AG08396 (cell line): Measurements from ENCODE around the gene PSG2.
"Not testable (repeated sequence)": the region's sequence is repeated elsewhere in the genome, so short reads cannot be mapped to it uniquely, and the experiment has no call there.

Experiments
- DNase-seq: peaks from one replicate; pipeline ENCODE4 v3.0.0; 2012; ENCODE audit warnings: low spot score, mixed read lengths

The PSG2 gene

DNA sequence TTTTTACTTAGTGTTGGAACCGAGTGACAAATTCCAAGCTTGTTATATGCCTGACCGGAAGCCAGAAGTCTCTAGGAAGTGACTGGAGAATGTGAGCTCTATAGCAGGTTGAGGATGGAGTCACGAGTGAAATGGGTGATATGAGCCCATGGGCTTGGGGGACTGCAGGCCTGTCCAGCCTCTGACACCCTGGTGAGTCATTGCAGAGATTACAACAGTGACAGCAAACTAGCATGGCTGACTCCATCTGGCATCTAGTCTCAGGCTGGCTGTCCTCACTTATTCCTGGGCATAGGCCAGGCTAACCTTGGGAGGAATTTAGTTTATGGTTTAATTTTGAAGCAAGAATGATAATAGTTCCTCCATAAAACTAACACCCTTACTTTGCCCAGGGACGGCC, 4.6 kb downstream of the PSG2 start:
- DNase-seq = peak; percentile 68

DNA sequence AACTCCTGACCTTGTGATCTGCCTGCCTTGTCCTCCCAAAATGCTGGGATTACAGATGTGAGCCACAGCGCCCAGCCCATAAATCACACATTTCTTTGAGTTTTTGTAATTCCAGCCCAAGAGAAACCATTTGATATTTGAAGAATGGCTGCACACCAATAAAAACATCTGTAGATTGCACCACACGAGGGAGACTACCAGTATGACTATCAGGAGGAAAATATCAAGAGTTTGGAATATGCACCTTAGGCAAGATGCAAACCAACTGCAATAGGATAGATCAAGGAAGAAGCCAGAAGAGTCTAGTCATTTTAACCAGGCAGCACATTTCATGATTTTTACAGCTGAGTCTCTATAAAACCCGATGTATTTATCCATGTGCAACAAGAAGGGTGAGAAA, 20.1 kb downstream of the PSG2 start:
- DNase-seq = not testable (repeated sequence)

DNA sequence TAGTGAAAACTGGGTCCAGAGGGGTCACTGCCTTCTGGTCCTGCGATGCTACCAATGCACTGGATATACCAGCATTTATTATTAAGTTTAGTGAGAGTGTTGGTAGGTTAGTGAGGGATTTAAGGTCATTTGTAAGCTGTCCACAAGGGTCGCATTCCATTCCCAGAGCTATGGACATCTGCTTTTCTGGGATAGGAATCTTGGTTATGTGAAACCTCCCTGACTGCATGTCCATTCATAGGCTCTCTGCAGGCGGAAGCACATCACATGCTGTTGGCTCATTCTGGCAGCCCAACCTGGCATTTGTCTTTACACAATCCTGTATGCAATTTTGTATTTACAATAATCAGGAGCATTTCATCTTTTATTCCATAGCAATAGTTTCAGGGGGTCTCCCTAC, 21.2 kb downstream of the PSG2 start:
- not testable (repeated sequence) for DNase-seq

- DNase-seq = not testable (repeated sequence)
These were observed 22.2 kb downstream of the PSG2 start for GRCh38 chr19:43060254-43060653.

- DNase-seq = not testable (repeated sequence)
These were observed 23.0 kb downstream of the PSG2 start for GRCh38 chr19:43059482-43059881.

GRCh38 chr19:43058440-43058839, 24.1 kb downstream of the PSG2 start:
- DNase-seq = not testable (repeated sequence)

DNA sequence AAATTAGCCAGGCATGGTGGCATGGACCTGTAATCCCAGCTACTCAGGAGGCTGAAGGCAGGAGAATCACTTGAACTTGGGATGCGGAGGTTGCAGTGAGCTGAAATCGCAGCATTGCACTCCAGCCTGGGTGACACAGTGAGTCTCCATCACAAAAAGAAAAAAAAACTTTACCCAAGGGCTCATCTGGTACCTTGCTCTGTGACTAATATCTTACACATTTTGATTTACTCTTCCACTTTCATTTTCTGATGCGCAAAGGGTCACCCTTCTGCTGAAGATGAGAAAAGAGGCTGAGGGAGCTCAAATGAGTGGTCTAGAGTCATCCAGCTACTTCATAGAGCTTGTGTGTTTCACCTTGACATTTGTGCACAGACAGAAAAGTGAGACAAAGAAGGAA, 34.5 kb downstream of the PSG2 start:
- DNase-seq = not testable (repeated sequence)

- DNase-seq = not testable (repeated sequence)
These were observed 35.9 kb downstream of the PSG2 start for GRCh38 chr19:43046578-43046977.

GRCh38 chr19:43043492-43044180, 38.9 kb downstream of the PSG2 start:
- DNase-seq = not testable (repeated sequence)

- DNase-seq = not testable (repeated sequence)
These were observed 50.9 kb downstream of the PSG2 start for GRCh38 chr19:43031645-43032044.

DNA sequence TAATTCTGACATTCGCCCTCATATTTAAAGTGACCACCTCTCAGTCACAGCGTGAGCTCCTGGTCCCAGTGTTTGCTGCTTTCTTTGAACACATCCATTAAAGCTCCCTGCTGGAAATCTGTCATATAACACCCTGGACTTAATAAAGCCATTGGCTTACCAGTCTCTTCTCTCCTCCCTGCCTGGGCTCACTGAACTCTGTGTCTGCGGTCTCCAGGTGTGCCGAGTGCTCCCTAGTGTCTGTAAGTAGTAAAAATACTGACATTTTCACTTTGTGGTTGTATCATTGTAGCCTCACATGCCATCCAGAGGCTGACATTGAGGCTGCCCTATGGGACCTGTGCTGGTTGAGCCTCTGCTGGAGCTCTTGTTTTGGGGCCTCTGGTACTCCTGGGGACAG, 53.6 kb downstream of the PSG2 start:
- no peak for DNase-seq

DNA sequence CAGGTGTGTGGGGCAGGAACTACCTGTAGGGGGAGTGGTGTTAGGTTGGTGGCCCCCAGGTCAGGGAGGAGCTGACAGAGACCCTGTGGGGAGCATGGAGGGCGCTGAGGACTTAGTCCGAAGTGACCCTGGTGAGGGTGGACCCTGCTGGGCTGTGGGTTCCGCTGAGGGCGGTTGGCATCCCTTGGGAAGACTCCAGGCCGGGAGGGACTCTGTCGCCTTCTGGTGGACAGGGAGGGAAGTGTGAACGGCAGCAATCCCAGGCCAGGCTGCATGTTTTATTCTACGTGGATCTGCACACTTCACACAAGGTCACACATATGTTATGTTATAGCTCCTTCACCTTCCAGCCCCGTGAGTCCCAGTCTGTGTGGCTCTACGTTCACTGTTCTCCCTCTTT, 54.5 kb downstream of the PSG2 start:
- DNase-seq = not testable (repeated sequence)

GRCh38 chr19:43027061-43027460, 55.4 kb downstream of the PSG2 start:
- DNase-seq = not testable (repeated sequence)

DNA sequence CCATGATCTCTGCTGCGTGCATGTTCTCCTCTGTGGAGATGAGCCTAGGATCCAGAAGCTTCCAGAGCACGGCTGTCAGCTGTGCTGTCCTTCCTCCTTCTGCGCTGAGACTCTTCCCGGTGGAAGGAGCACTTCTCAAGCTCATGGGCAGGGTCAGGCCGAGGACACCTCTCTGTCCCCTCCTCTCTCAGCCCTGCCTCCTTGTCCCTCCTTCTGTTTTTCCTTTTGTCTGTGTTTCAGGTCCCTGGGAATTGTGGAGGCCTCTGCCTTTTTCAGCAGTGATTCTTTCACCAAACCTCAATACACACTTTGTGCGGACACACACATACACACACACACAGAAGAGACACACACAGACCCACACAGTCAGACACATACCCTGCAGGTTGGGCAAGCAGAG, 56.1 kb downstream of the PSG2 start, which contains the start of gene PSG11:
TSS of gene PSG11 (minus strand) at position 101 of the 400 bp plus-strand sequence. CDS start at position 4, 97 bp downstream.
- not testable (repeated sequence) for DNase-seq

GRCh38 chr19:43022098-43022497, 60.4 kb downstream of the PSG2 start:
- peak; percentile 4 for DNase-seq

DNA sequence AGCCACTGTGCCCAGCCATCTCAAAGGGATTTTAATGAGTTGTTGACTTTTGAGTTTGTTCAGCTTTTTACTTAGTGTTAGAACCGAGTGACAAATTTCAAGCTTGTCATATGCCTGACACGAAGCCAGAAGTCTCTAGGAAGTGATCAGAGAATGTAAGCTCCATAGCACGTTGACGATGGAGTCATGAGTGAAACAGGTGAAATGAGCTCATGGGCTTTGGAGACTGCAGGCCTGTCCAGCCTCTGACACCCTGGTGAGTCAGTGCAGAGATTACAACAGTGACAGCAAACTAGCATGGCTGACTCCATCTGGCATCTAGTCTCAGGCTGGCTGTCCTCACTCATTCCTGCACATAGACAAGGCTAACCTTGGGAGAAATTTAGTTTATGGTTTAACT, 60.9 kb downstream of the PSG2 start:
- peak; percentile 65 for DNase-seq

DNA sequence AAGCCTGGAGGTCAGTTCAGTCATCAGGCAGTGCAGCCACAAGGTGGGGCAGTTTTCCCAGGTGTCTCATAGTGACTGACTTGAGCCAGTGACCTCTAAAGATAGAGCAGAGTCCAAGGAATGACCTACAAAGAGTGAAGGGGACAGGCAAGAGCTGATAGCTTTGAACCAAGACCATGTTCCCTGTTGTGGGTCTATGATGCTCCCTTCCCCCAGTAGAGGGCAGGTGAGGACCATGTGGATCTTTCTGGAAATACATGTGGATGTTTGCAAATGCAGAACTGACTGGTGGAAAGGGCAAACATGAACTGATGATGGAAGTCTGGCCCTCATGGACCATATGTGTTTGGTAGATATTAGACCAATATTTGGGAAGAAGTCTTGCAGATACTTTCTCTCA, 62.9 kb downstream of the PSG2 start:
- DNase-seq = not testable (repeated sequence)
